Measurements from ENCODE around the gene LORICRIN. TPM values are rescaled to one million over a fixed set of nuclear protein-coding genes. Genes with fewer than 3 reads are reported as not detected.

The LORICRIN gene
- total RNA-seq, 4 donors from 2014 or later: 0.44 TPM; not detected in 3

- no peaks in the 10 kb centered on the region for H3K4me1 ChIP-seq
- TF ChIP-seq POLR2A (IDR thresholded peaks at IDR 0.05) (no peak), CTCF (IDR thresholded peaks at IDR 0.05) (no peak), EP300 (IDR thresholded peaks at IDR 0.05) (no peak)
- H3K27me3 ChIP-seq: no peaks in the 10 kb centered on the region
- DNase-seq (ENCODE audit: low spot score in 2 of 2): no peak
- no peak overlapping the region for H3K27ac ChIP-seq
- WGBS, 2 donors: 48 to 55% methylated on average over 2 of the region's 2 CpGs
- H3K9me3 ChIP-seq: no peaks in the 10 kb centered on the region
- H3K4me3 ChIP-seq: no peak overlapping the region
- H3K36me3 ChIP-seq: no peaks in the 10 kb centered on the region
Measured at GRCh38 chr1:153238527-153238926, 21.0 kb upstream of the LORICRIN start.

GRCh38 chr1:153242160-153242559 lies 17.3 kb upstream of the LORICRIN start:
- TF ChIP-seq POLR2A (IDR thresholded peaks at IDR 0.05) (no peak), EP300 (IDR thresholded peaks at IDR 0.05) (no peak), CTCF (IDR thresholded peaks at IDR 0.05) (no peak)
- Histone ChIP-seq H3K36me3 (no peaks in the 10 kb centered on the region), H3K9me3 (no peaks in the 10 kb centered on the region), H3K4me1 (no peaks in the 10 kb centered on the region), H3K4me3 (no peak overlapping the region), H3K27me3 (no peaks in the 10 kb centered on the region), H3K27ac (no peak overlapping the region)
- DNase-seq (ENCODE audit: low spot score in 2 of 2): no peak
- WGBS, 2 donors: 90 to 91% methylated on average over 1 of the region's 1 CpG

GRCh38 chr1:153245466-153245865 lies 14.0 kb upstream of the LORICRIN start:
- no peak overlapping the region for H3K27ac ChIP-seq
- H3K4me3 ChIP-seq: no peak overlapping the region

GRCh38 chr1:153246018-153246417 lies 13.5 kb upstream of the LORICRIN start:
- H3K4me3 ChIP-seq: no peak overlapping the region
- no peaks in the 10 kb centered on the region for H3K27me3 ChIP-seq
- H3K9me3 ChIP-seq: no peaks in the 10 kb centered on the region
- no peaks in the 10 kb centered on the region for H3K4me1 ChIP-seq
- no peak overlapping the region for H3K27ac ChIP-seq
- TF ChIP-seq POLR2A (IDR thresholded peaks at IDR 0.05): no peak
- no peak for TF ChIP-seq EP300 (IDR thresholded peaks at IDR 0.05)
- no peak for TF ChIP-seq CTCF (IDR thresholded peaks at IDR 0.05)
- WGBS, 2 donors: 80 to 100% methylated on average over 1 of the region's 1 CpG
- no peaks in the 10 kb centered on the region for H3K36me3 ChIP-seq
- no peak for DNase-seq (ENCODE audit: low spot score in 2 of 2)

More at GRCh38 chr1:153245466-153245865, 14.0 kb upstream of the LORICRIN start:
- TF ChIP-seq EP300 (IDR thresholded peaks at IDR 0.05) (no peak), CTCF (IDR thresholded peaks at IDR 0.05) (no peak), POLR2A (IDR thresholded peaks at IDR 0.05) (no peak)
- H3K4me1 ChIP-seq: no peaks in the 10 kb centered on the region
- no peak for DNase-seq (ENCODE audit: low spot score in 2 of 2)
- H3K27me3 ChIP-seq: no peaks in the 10 kb centered on the region
- no peaks in the 10 kb centered on the region for H3K9me3 ChIP-seq
- H3K36me3 ChIP-seq: no peaks in the 10 kb centered on the region
- WGBS, 2 donors: 81 to 87% methylated on average over 3 to 4 of the region's 4 CpGs

- Histone ChIP-seq H3K4me3 (no peak overlapping the region), H3K4me1 (no peaks in the 10 kb centered on the region), H3K27ac (no peak overlapping the region), H3K36me3 (no peaks in the 10 kb centered on the region), H3K27me3 (no peaks in the 10 kb centered on the region), H3K9me3 (no peaks in the 10 kb centered on the region)
- 73 to 86% methylated on average over 2 of the region's 2 CpGs for WGBS, 2 donors
- DNase-seq (ENCODE audit: low spot score in 2 of 2): no peak
- TF ChIP-seq POLR2A (IDR thresholded peaks at IDR 0.05) (no peak), CTCF (IDR thresholded peaks at IDR 0.05) (no peak)
Measured at GRCh38 chr1:153246825-153247224, 12.7 kb upstream of the LORICRIN start.

Measured in tibial nerve (tissue), 4 donors.